Gastrocnemius medialis (tissue), 4 donors: ENCODE results near the gene MGMT.

Experiments used
- CTCF ChIP-seq, 5 experiments: fragments of 450-650 bp in 3 of 5; fragments of 200-600 bp in 2 of 5; sonication (generic) in 2 of 5; IDR thresholded peaks in 4 of 5; conservative IDR thresholded peaks in 1 of 5; 1 replicate in 4 of 5; 2 replicates in 1 of 5; pipeline ENCODE4 v1.5.1; 2016 to 2019; ENCODE audit warnings: antibody characterized with exemption in 5 of 5, mild to moderate bottlenecking in 3 of 5, moderate library complexity in 3 of 5
- POLR2A ChIP-seq, 2 donors: fragments of 450-650 bp; IDR thresholded peaks; one replicate each; pipeline ENCODE4 v1.6.1; 2017; ENCODE audit warnings: antibody characterized with exemption in 2 of 2, mild to moderate bottlenecking in 2 of 2, moderate library complexity in 2 of 2

DNA sequence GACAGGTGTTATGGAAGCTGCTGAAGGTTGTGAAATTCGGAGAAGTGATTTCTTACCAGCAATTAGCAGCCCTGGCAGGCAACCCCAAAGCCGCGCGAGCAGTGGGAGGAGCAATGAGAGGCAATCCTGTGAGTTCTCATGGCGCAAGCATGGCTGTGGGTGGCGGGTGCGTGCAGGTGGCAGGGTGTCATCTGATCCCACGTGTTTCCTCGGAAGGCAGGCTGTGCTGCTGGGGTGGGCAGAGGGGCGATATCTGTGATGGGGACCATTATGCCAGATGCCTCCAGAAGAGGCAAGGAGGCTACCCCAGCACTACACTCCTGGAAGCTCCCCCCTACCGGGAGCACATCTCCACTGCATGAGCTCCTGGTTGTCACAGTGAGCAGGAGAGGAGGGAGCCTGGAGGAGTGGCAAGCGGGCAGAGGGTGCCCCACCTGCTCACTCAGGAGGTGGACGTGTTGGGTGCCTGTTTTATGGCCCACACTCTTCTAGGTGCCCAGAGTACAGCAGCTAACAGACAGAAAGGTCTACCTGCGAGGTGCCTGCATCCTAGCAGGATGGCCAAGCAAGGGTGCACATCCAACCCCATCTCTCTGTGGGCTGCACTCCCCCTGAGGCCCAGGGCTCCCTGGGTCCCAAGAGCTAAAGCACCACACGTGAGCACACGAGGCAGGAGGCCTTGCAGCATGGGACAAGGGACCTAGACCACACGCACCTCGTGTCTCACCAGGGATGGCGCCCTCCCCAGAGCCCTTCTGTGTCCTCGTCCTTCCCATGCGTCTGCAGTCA, 292.4 kb downstream of the MGMT start:
- no peak for TF ChIP-seq CTCF (IDR thresholded peaks at IDR 0.05 in 4 of 5, conservative IDR thresholded peaks at IDR 0.05 in 1 of 5)
- no peak for TF ChIP-seq POLR2A (IDR thresholded peaks at IDR 0.05)
